ENCODE measurements around the gene PIPOX. TPM values are rescaled to one million over a fixed set of nuclear protein-coding genes. Genes with fewer than 3 reads are reported as not detected.
A peak's percentile ranks its signal among the peaks of the same experiment; 100 is the strongest.

PIPOX gene
- total and polyA plus RNA-seq, 2 of the 8 experiments (the other 6 are each of a cell fraction or from before 2014, with no cell fraction given): 57.2 to 99.6 TPM

DNA sequence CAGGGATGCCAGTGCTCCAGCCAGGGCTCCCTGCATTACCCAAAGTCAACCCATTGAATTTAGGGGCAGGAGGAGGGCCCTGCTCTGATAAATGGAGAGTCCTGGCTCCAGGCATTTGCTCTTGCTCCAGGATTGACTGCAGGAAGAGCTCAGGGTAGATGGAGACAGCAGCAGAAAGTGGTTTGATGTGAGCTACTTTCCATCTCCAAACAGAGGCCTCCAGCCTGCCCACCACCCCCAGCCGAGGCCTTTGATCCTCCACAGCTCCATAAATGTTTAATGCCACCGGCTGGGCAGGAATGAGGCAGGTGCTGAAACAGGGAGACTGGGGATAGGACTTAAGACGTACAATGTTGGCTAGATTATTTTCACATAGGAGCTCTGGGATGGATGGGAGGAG lies 32.8 kb upstream of the PIPOX start:
- Histone ChIP-seq H3K36me3 (ENCODE audit: control insufficient read depth in 2 of 4, insufficient read depth in 4 of 4, low read length in 3 of 4) (no peaks in the 10 kb centered on the region), H3K14ac (ENCODE audit: insufficient read length) (no peak overlapping the region), H2BK15ac (ENCODE audit: low read length) (peak overlapping the region; percentile 50; the same call in 1 of the 2 replicates), H2BK5ac (ENCODE audit: low read depth, low read length) (peak overlapping the region; percentile 74; the same call in 1 of the 2 replicates), H2BK120ac (replicated peaks; ENCODE audit: low read depth, low read length) (peak overlapping the region; percentile 19), H2BK20ac (ENCODE audit: low read length) (peak overlapping the region; percentile 81; the same call in 1 of the 2 replicates), H4K5ac (ENCODE audit: insufficient read length, low read depth, low read length) (no peak overlapping the region), H4K8ac (ENCODE audit: extremely low read depth, insufficient read depth, low read length) (no peak overlapping the region), H2BK12ac (ENCODE audit: low read depth, low read length) (peak overlapping the region; percentile 52; the same call in 1 of the 2 replicates), H3K9ac (replicated peaks in 1 of 4; ENCODE audit: extremely low read depth in 1 of 4, low read depth in 3 of 4, low read length in 3 of 4) (no peak overlapping the region), H2AFZ (ENCODE audit: low read length) (no peak overlapping the region), H3K9me3 (ENCODE audit: insufficient read depth in 2 of 2, low read depth in 1 of 2, low read length in 1 of 2) (no peaks in the 10 kb centered on the region), H3K79me2 (ENCODE audit: control insufficient read depth in 1 of 2, insufficient read depth in 2 of 2, low read length in 2 of 2) (no peaks in the 10 kb centered on the region), H2AK5ac (ENCODE audit: low read depth, low read length) (no peak overlapping the region; the same call in 1 of the 2 replicates), H3K4ac (replicated peaks; ENCODE audit: insufficient read length, low read depth, low read length) (no peak overlapping the region), H3K27ac (ENCODE audit: low read depth, low read length) (no peak overlapping the region), H3K79me1 (ENCODE audit: low read depth, low read length) (no peaks in the 10 kb centered on the region), H3K23me2 (ENCODE audit: low read depth, low read length) (peaks cover 2% of the 10 kb centered on the region; the same call in 1 of the 2 replicates), H3K56ac (replicated peaks; ENCODE audit: insufficient read length, low read depth, low read length) (no peak overlapping the region), H3K18ac (ENCODE audit: extremely low read depth, low read length) (peak overlapping the region; percentile 41; the same call in 1 of the 2 replicates), H3K4me1 (replicated peaks in 1 of 4; ENCODE audit: control insufficient read depth in 3 of 4, insufficient read depth in 4 of 4, low read length in 3 of 4) (peaks cover 13 to 31% (median 21%) of the 10 kb centered on the region in 4 experiments), H3K23ac (ENCODE audit: insufficient read length) (no peak overlapping the region), H3K4me2 (ENCODE audit: insufficient read depth in 1 of 2, low read depth in 2 of 2, low read length in 2 of 2) (0 out of 4 replicates have a peak overlapping the region, but pooled peaks of 1 of the 2 experiments have one; percentile 9), H4K91ac (replicated peaks; ENCODE audit: insufficient read length, low read length) (peak overlapping the region; percentile 29), H3K4me3 (ENCODE audit: extremely low read depth in 1 of 4, insufficient read depth in 2 of 4, low read depth in 3 of 4, low read length in 4 of 4) (0 out of 8 replicates have a peak overlapping the region, but pooled peaks of 1 of the 4 experiments have one; percentile 2), H3K27me3 (replicated peaks in 1 of 4; ENCODE audit: control insufficient read depth in 3 of 4, extremely low read depth in 1 of 4, insufficient read depth in 3 of 4, low read length in 3 of 4) (peaks cover 3 to 12% (median 10%) of the 10 kb centered on the region in 4 experiments; a peak in 6 of 7 replicates), H4K20me1 (replicated peaks in 1 of 2; ENCODE audit: control insufficient read depth in 1 of 2, insufficient read depth in 2 of 2, low read length in 2 of 2) (no peaks in the 10 kb centered on the region)
- DNase-seq (ENCODE audit: low read depth in 1 of 2, low spot score in 2 of 2) (no peak), FAIRE-seq (no peak)
- CTCF ChIA-PET (ENCODE audit: partially characterized antibody): interaction anchor here (0.9 to 17.9 kb wide), 13 partner anchors 8 to 258 kb away, joined by 3 to 239 read pairs (median 5); no protein-coding TSS in a partner anchor
- POLR2A ChIA-PET (ENCODE audit: partially characterized antibody): interaction anchor here (0.6 to 3.3 kb wide), 9 partner anchors 9 to 80 kb away, joined by 3 to 31 read pairs (median 3); partner anchors contain the start of gene PIPOX
- WGBS, 2 experiments (ENCODE audit: extremely low coverage in 1 of 2, insufficient coverage in 1 of 2, insufficient read length in 1 of 2, insufficient replicate concordance in 2 of 2, low coverage in 1 of 2, low lambda C conversion rate in 2 of 2, missing lambda C conversion rate in 1 of 2): 62% methylated on average over 3 of the region's 3 CpGs; no CpG with 5 or more reads in 1 of the 2 experiments
- TF ChIP-seq KDM4A (IDR thresholded peaks at IDR 0.05; ENCODE audit: low read depth, low read length, severe bottlenecking) (no peak), RFX5 (IDR thresholded peaks at IDR 0.05; ENCODE audit: borderline replicate concordance, low read depth, low read length) (no peak), CBX8 (IDR thresholded peaks at IDR 0.05; ENCODE audit: borderline replicate concordance, low read depth, low read length) (no peak), RNF2 (IDR thresholded peaks at IDR 0.05; ENCODE audit: borderline replicate concordance, low read depth, low read length, missing control alignments, poor library complexity, severe bottlenecking) (no peak)
